Gastroesophageal sphincter (tissue), 4 donors: ENCODE measurements around the gene PTPRO. TPM values are rescaled to one million over a fixed set of nuclear protein-coding genes. Genes with fewer than 3 reads are reported as not detected.

Experiments used
- ATAC-seq: fragments of 150-250 bp; one replicate; pipeline ENCODE4 v1.9.1; 2016; ENCODE audit warnings: mild to moderate bottlenecking, moderate library complexity
- H3K27ac ChIP-seq, 4 donors: fragments of 200-600 bp; sonication (generic) in 3 of 4; 1 replicate in 3 of 4; 2 replicates in 1 of 4; pipeline ENCODE4 v1.5.1; 2016 to 2019
- H3K27me3 ChIP-seq: fragments of 200-600 bp; sonication (generic); one replicate; pipeline ENCODE4 v1.5.1; 2019
- H3K36me3 ChIP-seq, 2 donors: fragments of 200-600 bp; sonication (generic); one replicate each; pipeline ENCODE4 v1.5.1; 2019; ENCODE audit warnings: control low read depth in 1 of 2
- H3K4me1 ChIP-seq, 3 donors: fragments of 200-600 bp; sonication (generic); 1 replicate in 2 of 3; 2 replicates in 1 of 3; pipeline ENCODE4 v1.5.1; 2016 to 2019; ENCODE audit warnings: control low read depth in 2 of 3
- H3K4me3 ChIP-seq, 2 donors: fragments of 200-600 bp; sonication (generic); one replicate each; pipeline ENCODE4 v1.5.1; 2019; ENCODE audit warnings: mild to moderate bottlenecking in 1 of 2, moderate library complexity in 1 of 2
- H3K9me3 ChIP-seq, 3 donors: fragments of 200-600 bp; sonication (generic); one replicate each; pipeline ENCODE4 v1.5.1; 2017 to 2019; ENCODE audit warnings: control low read depth in 2 of 3
- EP300 ChIP-seq: sonication (generic); formaldehyde crosslinking; IDR thresholded peaks from one replicate; pipeline ENCODE4 v1.6.1; 2017; ENCODE audit warnings: antibody characterized with exemption, mild to moderate bottlenecking
- POLR2A ChIP-seq, 2 donors: fragments of 450-650 bp; IDR thresholded peaks; one replicate each; pipeline ENCODE4 v1.6.1; 2017; ENCODE audit warnings: antibody characterized with exemption in 2 of 2, mild to moderate bottlenecking in 2 of 2, moderate library complexity in 1 of 2
- POLR2AphosphoS5 ChIP-seq: sonication (generic); formaldehyde crosslinking; IDR thresholded peaks from one replicate; pipeline ENCODE4 v1.6.1; 2017; ENCODE audit warnings: antibody characterized with exemption
- WGBS, 2 donors: methylation state at CpG; one replicate each; pipeline ENCODE4 v1.1.5; 2018; ENCODE audit warnings: low coverage in 1 of 2; 5-methylcytosine and 5-hydroxymethylcytosine counted together
- total RNA-seq, 4 donors: library from RNA; depleted of rRNA; stranded (reverse); fragments of >200 nt; gene quantifications; one replicate each; pipeline ENCODE4 v1.1.0, GENCODE V29; 2016
- TF ChIP-seq, protein P1 (sequence below), 4 experiments: fragments of 200-600 bp in 2 of 4; fragments of 450-650 bp in 2 of 4; sonication (generic) in 1 of 4; IDR thresholded peaks; one replicate each; pipeline ENCODE4 v1.5.1; 2017 to 2019; ENCODE audit warnings: antibody characterized with exemption in 4 of 4, mild to moderate bottlenecking in 2 of 4, moderate library complexity in 2 of 4

PTPRO gene
- total RNA-seq, 4 donors from 2014 or later = 0.50 to 10.7 (median 2.8) TPM

DNA sequence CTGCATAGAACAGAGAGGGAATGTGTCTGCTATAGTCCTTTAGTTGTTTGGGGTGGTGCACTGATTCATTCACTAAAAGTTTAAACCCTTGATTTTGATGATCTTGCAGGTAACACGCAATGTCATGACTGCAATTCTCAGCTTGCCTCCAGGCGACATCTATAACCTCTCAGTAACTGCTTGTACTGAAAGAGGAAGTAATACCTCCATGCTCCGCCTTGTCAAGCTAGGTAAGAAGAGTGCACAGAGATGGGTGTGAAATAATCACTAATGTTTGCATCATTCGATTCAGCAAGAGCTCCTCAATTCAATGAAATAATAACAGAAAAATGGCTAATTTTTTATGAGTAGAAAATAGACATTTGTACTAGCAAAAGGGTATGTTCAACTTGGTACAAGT is 203.7 kb downstream of the PTPRO start:
- 87 to 100% methylated on average over 1 to 3 of the region's 4 CpGs for WGBS, 2 donors
- peaks cover 0 to 17% (median 0%) of the 10 kb centered on the region in 3 donors for H3K9me3 ChIP-seq
- H3K27me3 ChIP-seq = peaks cover 19% of the 10 kb centered on the region
- H3K4me1 ChIP-seq = no peaks in the 10 kb centered on the region
- TF ChIP-seq, protein P1, sequence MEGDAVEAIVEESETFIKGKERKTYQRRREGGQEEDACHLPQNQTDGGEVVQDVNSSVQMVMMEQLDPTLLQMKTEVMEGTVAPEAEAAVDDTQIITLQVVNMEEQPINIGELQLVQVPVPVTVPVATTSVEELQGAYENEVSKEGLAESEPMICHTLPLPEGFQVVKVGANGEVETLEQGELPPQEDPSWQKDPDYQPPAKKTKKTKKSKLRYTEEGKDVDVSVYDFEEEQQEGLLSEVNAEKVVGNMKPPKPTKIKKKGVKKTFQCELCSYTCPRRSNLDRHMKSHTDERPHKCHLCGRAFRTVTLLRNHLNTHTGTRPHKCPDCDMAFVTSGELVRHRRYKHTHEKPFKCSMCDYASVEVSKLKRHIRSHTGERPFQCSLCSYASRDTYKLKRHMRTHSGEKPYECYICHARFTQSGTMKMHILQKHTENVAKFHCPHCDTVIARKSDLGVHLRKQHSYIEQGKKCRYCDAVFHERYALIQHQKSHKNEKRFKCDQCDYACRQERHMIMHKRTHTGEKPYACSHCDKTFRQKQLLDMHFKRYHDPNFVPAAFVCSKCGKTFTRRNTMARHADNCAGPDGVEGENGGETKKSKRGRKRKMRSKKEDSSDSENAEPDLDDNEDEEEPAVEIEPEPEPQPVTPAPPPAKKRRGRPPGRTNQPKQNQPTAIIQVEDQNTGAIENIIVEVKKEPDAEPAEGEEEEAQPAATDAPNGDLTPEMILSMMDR (IDR thresholded peaks at IDR 0.05) = no peak
- TF ChIP-seq EP300 (no peak), POLR2A (IDR thresholded peaks at IDR 0.05) (no peak), POLR2AphosphoS5 (no peak)
- H3K27ac ChIP-seq = no peak overlapping the region
- H3K36me3 ChIP-seq = no peaks in the 10 kb centered on the region
- ATAC-seq = no peak
- H3K4me3 ChIP-seq = no peak overlapping the region

- no peaks in the 10 kb centered on the region for H3K4me1 ChIP-seq
- H3K9me3 ChIP-seq = peaks cover 0 to 17% (median 0%) of the 10 kb centered on the region in 3 donors
- no peak overlapping the region for H3K27ac ChIP-seq
- H3K36me3 ChIP-seq = no peaks in the 10 kb centered on the region
- WGBS, 2 donors = 72 to 90% methylated on average over 5 to 7 of the region's 8 CpGs
- peaks cover 19% of the 10 kb centered on the region for H3K27me3 ChIP-seq
- no peak for ATAC-seq
- no peak for TF ChIP-seq EP300
- TF ChIP-seq, protein P1 (IDR thresholded peaks at IDR 0.05) = peak in 1 of 4 experiments; percentile 15
- no peak for TF ChIP-seq POLR2AphosphoS5
- H3K4me3 ChIP-seq = no peak overlapping the region
Measured at GRCh38 chr12:15527201-15528080, 205.1 kb downstream of the PTPRO start.

GRCh38 chr12:15528666-15529065 is 206.4 kb downstream of the PTPRO start:
- H3K27me3 ChIP-seq = peaks cover 14% of the 10 kb centered on the region
- TF ChIP-seq, protein P1 (IDR thresholded peaks at IDR 0.05) = no peak
- TF ChIP-seq EP300 (no peak), POLR2A (IDR thresholded peaks at IDR 0.05) (no peak)
- peaks cover 0 to 17% (median 0%) of the 10 kb centered on the region in 3 donors for H3K9me3 ChIP-seq
- 92 to 97% methylated on average over 2 of the region's 2 CpGs for WGBS, 2 donors
- no peak overlapping the region for H3K27ac ChIP-seq
- no peak overlapping the region for H3K4me3 ChIP-seq
- H3K4me1 ChIP-seq = no peaks in the 10 kb centered on the region
- no peaks in the 10 kb centered on the region for H3K36me3 ChIP-seq
- ATAC-seq = no peak

- peaks cover 0 to 17% (median 0%) of the 10 kb centered on the region in 3 donors for H3K9me3 ChIP-seq
- H3K36me3 ChIP-seq = no peaks in the 10 kb centered on the region
- no peak for ATAC-seq
- H3K4me1 ChIP-seq = no peaks in the 10 kb centered on the region
- H3K27me3 ChIP-seq = peaks cover under 1% of the 10 kb centered on the region
- no peak overlapping the region for H3K27ac ChIP-seq
- TF ChIP-seq POLR2AphosphoS5 = no peak
- no peak for TF ChIP-seq POLR2A (IDR thresholded peaks at IDR 0.05)
- TF ChIP-seq, protein P1 (IDR thresholded peaks at IDR 0.05) = no peak
- TF ChIP-seq EP300 = no peak
- WGBS, 2 donors = 89 to 100% methylated on average over 1 of the region's 1 CpG
- no peak overlapping the region for H3K4me3 ChIP-seq
Measured at GRCh38 chr12:15530361-15530760, 208.1 kb downstream of the PTPRO start.

DNA sequence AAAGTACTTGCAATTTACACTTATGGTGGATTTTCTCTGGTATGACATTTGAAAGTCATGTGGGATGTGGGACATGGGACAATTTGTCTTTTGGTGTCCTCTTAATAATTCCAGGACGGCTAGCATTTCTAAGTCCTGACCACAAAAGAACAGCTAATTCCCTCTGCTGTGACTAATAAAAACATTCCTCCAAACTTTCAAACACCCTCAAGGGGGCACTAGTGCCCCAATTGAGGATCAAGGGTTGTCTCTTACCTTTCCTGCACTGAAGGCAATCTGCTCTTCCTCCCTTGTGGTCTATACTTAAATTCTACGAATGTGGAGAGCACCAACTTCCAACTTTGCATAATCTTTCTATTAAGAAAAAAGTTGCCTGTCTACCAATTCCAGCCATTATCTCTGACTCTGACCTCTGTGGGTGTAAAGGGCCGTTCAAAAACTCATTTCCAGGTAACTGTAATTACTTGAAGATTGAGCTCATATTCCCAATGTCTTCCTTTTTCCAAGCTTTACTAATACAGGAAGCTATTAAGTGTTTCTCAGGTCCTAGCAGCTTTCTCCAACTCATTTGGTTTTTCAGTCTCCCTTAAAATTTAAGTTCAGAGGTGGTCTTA is 210.2 kb downstream of the PTPRO start:
- TF ChIP-seq POLR2A (IDR thresholded peaks at IDR 0.05) (no peak), EP300 (no peak)
- TF ChIP-seq, protein P1 (IDR thresholded peaks at IDR 0.05) = peak in 2 of 4 experiments; percentile 20 to 38
- no peaks in the 10 kb centered on the region for H3K27me3 ChIP-seq
- H3K27ac ChIP-seq = no peak overlapping the region
- 45 to 53% methylated on average over 3 of the region's 3 CpGs for WGBS, 2 donors
- no peak overlapping the region for H3K4me3 ChIP-seq
- H3K4me1 ChIP-seq = no peaks in the 10 kb centered on the region
- no peaks in the 10 kb centered on the region for H3K36me3 ChIP-seq
- ATAC-seq = no peak
- H3K9me3 ChIP-seq = peaks cover 0 to 17% (median 0%) of the 10 kb centered on the region in 3 donors
